Vagina (tissue), 2 donors: ENCODE data around the gene GRAMD1B. TPM values are rescaled to one million over a fixed set of nuclear protein-coding genes. Genes with fewer than 3 reads are reported as not detected.

Source experiments
- DNase-seq, 2 donors: peaks; one replicate each; pipeline ENCODE4 v3.0.0-alpha.2; 2017; ENCODE audit errors: extremely low spot score in 2 of 2
- H3K27ac ChIP-seq: fragments of 200-600 bp; sonication (generic); one replicate; pipeline ENCODE4 v1.5.1; 2019
- H3K27me3 ChIP-seq: fragments of 200-600 bp; sonication (generic); one replicate; pipeline ENCODE4 v1.5.1; 2019
- H3K36me3 ChIP-seq, 2 donors: fragments of 200-600 bp; sonication (generic); one replicate each; pipeline ENCODE4 v1.5.1; 2017 to 2019
- H3K4me1 ChIP-seq: fragments of 200-600 bp; sonication (generic); one replicate; pipeline ENCODE4 v1.5.1; 2019
- H3K4me3 ChIP-seq, 2 donors: fragments of 200-600 bp; sonication (generic); 1 replicate in 1 of 2; 2 replicates in 1 of 2; pipeline ENCODE4 v1.5.1; 2016 to 2019
- H3K9me3 ChIP-seq: fragments of 200-600 bp; sonication (generic); one replicate; pipeline ENCODE4 v1.5.1; 2019
- POLR2A ChIP-seq, 2 donors: fragments of 450-650 bp; IDR thresholded peaks; one replicate each; pipeline ENCODE4 v1.6.1; 2017; ENCODE audit warnings: antibody characterized with exemption in 2 of 2, mild to moderate bottlenecking in 2 of 2, moderate library complexity in 2 of 2
- POLR2AphosphoS5 ChIP-seq, 2 donors: sonication (generic); formaldehyde crosslinking; IDR thresholded peaks; one replicate each; pipeline ENCODE4 v1.9.0; 2017; ENCODE audit warnings: antibody characterized with exemption in 2 of 2, mild to moderate bottlenecking in 2 of 2, low read depth in 1 of 2; ENCODE audit not compliant: insufficient read depth in 1 of 2
- intact Hi-C: fragments of 100-400 bp; cut with DNase I; formaldehyde crosslinking; loops from one replicate; pipeline ENCODE4 v1.15.1; 2023
- total RNA-seq: library from RNA; depleted of rRNA; stranded (reverse); fragments of >200 nt; gene quantifications from one replicate; pipeline ENCODE4 v1.2.3, GENCODE V29; 2016
- TF ChIP-seq, protein P1 (sequence below), 3 experiments: fragments of 450-650 bp in 2 of 3; fragments of 200-600 bp in 1 of 3; sonication (generic) in 1 of 3; IDR thresholded peaks; one replicate each; pipeline ENCODE4 v1.5.1; 2017 to 2019; ENCODE audit warnings: antibody characterized with exemption in 3 of 3, mild to moderate bottlenecking in 2 of 3, moderate library complexity in 2 of 3

The GRAMD1B gene
- total RNA-seq, 1 donor from 2014 or later: 4.9 TPM

DNA sequence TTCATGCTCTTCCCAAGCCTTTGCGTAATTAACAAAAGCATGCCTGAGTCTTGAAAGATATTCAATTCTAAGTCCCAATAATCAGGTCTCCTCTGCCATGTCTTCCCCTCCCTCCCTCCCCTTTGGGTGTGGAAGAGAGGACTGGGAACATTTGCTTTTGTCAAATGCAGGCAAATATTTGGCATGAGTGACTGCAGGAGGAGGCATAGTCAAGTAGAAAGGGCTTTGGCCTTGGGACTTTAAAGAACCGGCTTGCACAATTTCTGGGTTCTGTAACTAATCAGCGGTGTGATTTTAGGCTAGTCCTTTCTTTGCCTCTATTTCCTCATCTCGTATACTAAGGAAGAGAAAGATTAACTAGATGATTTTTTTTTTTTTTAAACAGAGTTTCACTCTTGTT lies 164.9 kb downstream of the GRAMD1B start:
- no peaks in the 10 kb centered on the region for H3K27me3 ChIP-seq
- DNase-seq: no peak
- no peak overlapping the region for H3K4me3 ChIP-seq
- H3K27ac ChIP-seq: no peak overlapping the region
- no peaks in the 10 kb centered on the region for H3K9me3 ChIP-seq
- intact Hi-C loops: no loop called here
- TF ChIP-seq POLR2A (IDR thresholded peaks at IDR 0.05) (no peak), POLR2AphosphoS5 (IDR thresholded peaks at IDR 0.05; ENCODE audit: insufficient read depth in 1 of 2, low read depth in 1 of 2) (no peak)
- TF ChIP-seq, protein P1, sequence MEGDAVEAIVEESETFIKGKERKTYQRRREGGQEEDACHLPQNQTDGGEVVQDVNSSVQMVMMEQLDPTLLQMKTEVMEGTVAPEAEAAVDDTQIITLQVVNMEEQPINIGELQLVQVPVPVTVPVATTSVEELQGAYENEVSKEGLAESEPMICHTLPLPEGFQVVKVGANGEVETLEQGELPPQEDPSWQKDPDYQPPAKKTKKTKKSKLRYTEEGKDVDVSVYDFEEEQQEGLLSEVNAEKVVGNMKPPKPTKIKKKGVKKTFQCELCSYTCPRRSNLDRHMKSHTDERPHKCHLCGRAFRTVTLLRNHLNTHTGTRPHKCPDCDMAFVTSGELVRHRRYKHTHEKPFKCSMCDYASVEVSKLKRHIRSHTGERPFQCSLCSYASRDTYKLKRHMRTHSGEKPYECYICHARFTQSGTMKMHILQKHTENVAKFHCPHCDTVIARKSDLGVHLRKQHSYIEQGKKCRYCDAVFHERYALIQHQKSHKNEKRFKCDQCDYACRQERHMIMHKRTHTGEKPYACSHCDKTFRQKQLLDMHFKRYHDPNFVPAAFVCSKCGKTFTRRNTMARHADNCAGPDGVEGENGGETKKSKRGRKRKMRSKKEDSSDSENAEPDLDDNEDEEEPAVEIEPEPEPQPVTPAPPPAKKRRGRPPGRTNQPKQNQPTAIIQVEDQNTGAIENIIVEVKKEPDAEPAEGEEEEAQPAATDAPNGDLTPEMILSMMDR (IDR thresholded peaks at IDR 0.05): no peak
- no peaks in the 10 kb centered on the region for H3K36me3 ChIP-seq
- H3K4me1 ChIP-seq: peaks cover 7% of the 10 kb centered on the region

DNA sequence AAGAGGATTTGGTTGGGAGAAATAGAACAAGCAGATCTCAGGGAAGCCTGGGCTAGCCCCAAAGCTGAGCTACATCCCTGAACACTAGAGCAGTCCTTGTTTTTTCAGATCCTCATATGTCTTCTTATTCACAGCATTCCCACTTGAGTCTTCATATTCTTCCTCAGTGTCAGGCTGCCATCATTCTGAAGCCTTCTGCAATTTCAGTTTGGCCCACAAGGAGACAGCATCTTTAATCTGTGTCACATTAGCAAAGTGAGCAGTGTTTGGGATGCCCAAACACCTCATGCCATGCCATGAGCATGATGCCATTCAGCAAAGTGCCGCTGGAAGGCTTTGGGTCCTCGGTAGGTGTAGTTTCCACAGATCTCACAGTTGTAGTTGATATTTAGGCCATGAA lies 167.8 kb downstream of the GRAMD1B start:
- TF ChIP-seq, protein P1 (IDR thresholded peaks at IDR 0.05): no peak
- TF ChIP-seq POLR2A (IDR thresholded peaks at IDR 0.05) (no peak), POLR2AphosphoS5 (IDR thresholded peaks at IDR 0.05; ENCODE audit: insufficient read depth in 1 of 2, low read depth in 1 of 2) (no peak)
- Histone ChIP-seq H3K27me3 (no peaks in the 10 kb centered on the region), H3K27ac (no peak overlapping the region), H3K4me1 (no peaks in the 10 kb centered on the region), H3K36me3 (no peaks in the 10 kb centered on the region), H3K4me3 (no peak overlapping the region), H3K9me3 (no peaks in the 10 kb centered on the region)
- intact Hi-C loops: no loop called here
- DNase-seq: no peak

DNA sequence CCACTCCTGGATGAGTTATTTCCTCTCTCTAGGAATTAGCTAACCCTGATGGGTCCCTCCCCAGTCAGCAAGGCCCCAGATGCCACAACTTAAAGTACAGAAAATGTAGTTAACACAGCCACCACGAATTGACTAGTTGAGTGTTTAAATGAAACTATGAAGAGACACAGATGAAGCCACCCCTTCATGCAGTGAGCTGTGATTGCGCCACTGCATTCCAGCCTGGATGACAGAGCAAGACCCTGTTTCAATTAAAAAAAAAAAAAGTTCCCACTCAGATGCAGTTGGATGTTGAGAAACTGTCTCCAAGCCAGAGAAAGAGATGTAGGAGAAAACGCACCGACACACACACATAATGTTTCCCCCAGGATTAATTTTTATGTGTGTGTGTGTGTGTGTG lies 171.1 kb downstream of the GRAMD1B start:
- intact Hi-C loops: no loop called here
- Histone ChIP-seq H3K27me3 (no peaks in the 10 kb centered on the region), H3K36me3 (no peaks in the 10 kb centered on the region), H3K4me3 (no peak overlapping the region), H3K4me1 (no peaks in the 10 kb centered on the region), H3K9me3 (no peaks in the 10 kb centered on the region), H3K27ac (no peak overlapping the region)
- no peak for DNase-seq
- TF ChIP-seq, protein P1 (IDR thresholded peaks at IDR 0.05): no peak
- TF ChIP-seq POLR2A (IDR thresholded peaks at IDR 0.05): no peak
- no peak for TF ChIP-seq POLR2AphosphoS5 (IDR thresholded peaks at IDR 0.05; ENCODE audit: insufficient read depth in 1 of 2, low read depth in 1 of 2)

DNA sequence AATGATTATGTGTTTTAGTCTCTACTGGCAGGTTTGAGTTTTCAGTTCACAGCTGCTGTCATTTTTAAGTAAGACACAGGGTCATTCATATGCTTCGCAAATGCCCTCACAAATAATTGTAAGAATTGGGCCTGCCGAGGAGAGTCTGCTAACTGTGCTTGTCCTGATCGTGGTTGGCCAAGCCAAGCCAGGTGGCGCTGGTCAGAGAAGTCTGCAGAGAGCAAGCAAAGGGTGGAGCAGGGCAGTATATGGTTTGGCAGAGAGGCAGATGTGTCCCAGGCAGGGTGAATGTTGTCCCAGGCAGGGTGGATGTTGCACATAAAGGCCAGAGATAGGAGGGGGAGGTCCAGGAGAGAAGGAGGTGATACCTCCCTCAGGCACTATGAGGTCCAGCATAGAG lies 171.7 kb downstream of the GRAMD1B start:
- no peaks in the 10 kb centered on the region for H3K27me3 ChIP-seq
- intact Hi-C loops: no loop called here
- no peak for DNase-seq
- H3K4me1 ChIP-seq: no peaks in the 10 kb centered on the region
- no peaks in the 10 kb centered on the region for H3K9me3 ChIP-seq
- no peak for TF ChIP-seq POLR2A (IDR thresholded peaks at IDR 0.05)
- no peak for TF ChIP-seq POLR2AphosphoS5 (IDR thresholded peaks at IDR 0.05; ENCODE audit: insufficient read depth in 1 of 2, low read depth in 1 of 2)
- TF ChIP-seq, protein P1 (IDR thresholded peaks at IDR 0.05): no peak
- H3K27ac ChIP-seq: no peak overlapping the region
- H3K4me3 ChIP-seq: no peak overlapping the region
- H3K36me3 ChIP-seq: no peaks in the 10 kb centered on the region

DNA sequence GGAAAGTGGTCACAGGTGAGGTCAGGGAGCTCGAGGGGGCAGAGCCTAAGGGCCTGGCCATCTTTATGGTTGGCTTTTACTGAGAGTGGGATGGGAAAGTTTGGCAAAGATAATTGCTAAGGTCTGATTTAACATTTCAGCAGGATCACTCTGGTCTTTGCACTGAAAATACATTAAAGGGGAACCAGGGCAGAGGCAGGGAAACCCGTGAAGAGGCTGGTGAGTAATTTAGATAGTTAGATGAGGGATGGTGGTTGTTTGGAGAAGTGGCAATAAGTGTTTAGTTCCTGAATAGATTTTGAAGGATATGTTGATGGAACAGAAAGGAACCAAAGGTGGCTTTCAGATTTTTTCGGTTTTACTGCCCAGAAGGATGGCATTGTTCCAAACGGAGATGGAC lies 173.6 kb downstream of the GRAMD1B start:
- intact Hi-C loops: no loop called here
- no peak for DNase-seq
- TF ChIP-seq POLR2AphosphoS5 (IDR thresholded peaks at IDR 0.05; ENCODE audit: insufficient read depth in 1 of 2, low read depth in 1 of 2) (no peak), POLR2A (IDR thresholded peaks at IDR 0.05) (no peak)
- TF ChIP-seq, protein P1 (IDR thresholded peaks at IDR 0.05): no peak
- Histone ChIP-seq H3K36me3 (no peaks in the 10 kb centered on the region), H3K27me3 (no peaks in the 10 kb centered on the region), H3K9me3 (no peaks in the 10 kb centered on the region), H3K4me1 (no peaks in the 10 kb centered on the region), H3K4me3 (no peak overlapping the region), H3K27ac (no peak overlapping the region)
